ENCODE results near the gene ZNF611. TPM values are rescaled to one million over a fixed set of nuclear protein-coding genes. Genes with fewer than 3 reads are reported as not detected.
"Not testable (repeated sequence)": the region's sequence is repeated elsewhere in the genome, so short reads cannot be mapped to it uniquely, and the experiment has no call there.

ZNF611 gene
- polyA plus RNA-seq, 3 donors, result 16.3 to 25.6 (median 23.1) TPM

- DNase-seq (ENCODE audit: extremely low read depth in 1 of 11, low read depth in 9 of 11, low spot score in 4 of 11), result not testable (repeated sequence)
Observed at GRCh38 chr19:52723907-52724598, 10.8 kb downstream of the ZNF611 start.

- no peak for DNase-seq (ENCODE audit: extremely low read depth in 1 of 11, low read depth in 9 of 11, low spot score in 4 of 11)
Observed at GRCh38 chr19:52722062-52723003, 12.5 kb downstream of the ZNF611 start.

GRCh38 chr19:52720541-52720940, 14.3 kb downstream of the ZNF611 start:
- not testable (repeated sequence) for DNase-seq (ENCODE audit: extremely low read depth in 1 of 11, low read depth in 9 of 11, low spot score in 4 of 11)

GRCh38 chr19:52716522-52716921, 18.3 kb downstream of the ZNF611 start:
- no peak for DNase-seq (ENCODE audit: extremely low read depth in 1 of 11, low read depth in 9 of 11, low spot score in 4 of 11)

GRCh38 chr19:52715902-52716301, 18.9 kb downstream of the ZNF611 start:
- not testable (repeated sequence) for DNase-seq (ENCODE audit: extremely low read depth in 1 of 11, low read depth in 9 of 11, low spot score in 4 of 11)

GRCh38 chr19:52715330-52715729, 19.5 kb downstream of the ZNF611 start:
- not testable (repeated sequence) for DNase-seq (ENCODE audit: extremely low read depth in 1 of 11, low read depth in 9 of 11, low spot score in 4 of 11)

GRCh38 chr19:52713051-52713450, 21.8 kb downstream of the ZNF611 start:
- DNase-seq (ENCODE audit: extremely low read depth in 1 of 11, low read depth in 9 of 11, low spot score in 4 of 11), result not testable (repeated sequence)

- not testable (repeated sequence) for DNase-seq (ENCODE audit: extremely low read depth in 1 of 11, low read depth in 9 of 11, low spot score in 4 of 11)
Observed at GRCh38 chr19:52711661-52712060, 23.2 kb downstream of the ZNF611 start.

GRCh38 chr19:52710538-52710937, 24.3 kb downstream of the ZNF611 start:
- no peak for DNase-seq (ENCODE audit: extremely low read depth in 1 of 11, low read depth in 9 of 11, low spot score in 4 of 11)

GRCh38 chr19:52705615-52706014, 29.2 kb downstream of the ZNF611 start:
- not testable (repeated sequence) for DNase-seq (ENCODE audit: extremely low read depth in 1 of 11, low read depth in 9 of 11, low spot score in 4 of 11)

GRCh38 chr19:52703917-52704316, 30.9 kb downstream of the ZNF611 start:
- DNase-seq (ENCODE audit: extremely low read depth in 1 of 11, low read depth in 9 of 11, low spot score in 4 of 11), result no peak

GRCh38 chr19:52700673-52701072, 34.2 kb downstream of the ZNF611 start:
- no peak for DNase-seq (ENCODE audit: extremely low read depth in 1 of 11, low read depth in 9 of 11, low spot score in 4 of 11)

- DNase-seq (ENCODE audit: extremely low read depth in 1 of 11, low read depth in 9 of 11, low spot score in 4 of 11), result not testable (repeated sequence)
Observed at GRCh38 chr19:52699555-52699954, 35.3 kb downstream of the ZNF611 start.

GRCh38 chr19:52695996-52696395, 38.8 kb downstream of the ZNF611 start:
- DNase-seq (ENCODE audit: extremely low read depth in 1 of 11, low read depth in 9 of 11, low spot score in 4 of 11), result no peak

GRCh38 chr19:52694921-52695320, 39.9 kb downstream of the ZNF611 start:
- DNase-seq (ENCODE audit: extremely low read depth in 1 of 11, low read depth in 9 of 11, low spot score in 4 of 11), result no peak

- DNase-seq (ENCODE audit: extremely low read depth in 1 of 11, low read depth in 9 of 11, low spot score in 4 of 11), result not testable (repeated sequence)
Observed at GRCh38 chr19:52694281-52694680, 40.6 kb downstream of the ZNF611 start.

- DNase-seq (ENCODE audit: extremely low read depth in 1 of 11, low read depth in 9 of 11, low spot score in 4 of 11), result no peak
Observed at GRCh38 chr19:52692431-52693008, 42.3 kb downstream of the ZNF611 start.

GRCh38 chr19:52691737-52692136, 43.1 kb downstream of the ZNF611 start:
- DNase-seq (ENCODE audit: extremely low read depth in 1 of 11, low read depth in 9 of 11, low spot score in 4 of 11), result no peak

GRCh38 chr19:52691215-52691610, 43.6 kb downstream of the ZNF611 start:
- no peak for DNase-seq (ENCODE audit: extremely low read depth in 1 of 11, low read depth in 9 of 11, low spot score in 4 of 11)
